ENCODE data around the gene UBE2K.

The UBE2K gene

GRCh38 chr4:39658756-39659155, 39.2 kb upstream of the UBE2K start:
- no peak for ATAC-seq
- TF ChIP-seq SNAI2 (CRISPR knock-in tag; IDR thresholded peaks at IDR 0.05) (no peak), TSHZ2 (CRISPR knock-in tag; IDR thresholded peaks at IDR 0.05) (no peak), BACH2 (CRISPR knock-in tag; IDR thresholded peaks at IDR 0.05; ENCODE audit: borderline replicate concordance) (no peak), ARNTL (CRISPR knock-in tag; IDR thresholded peaks at IDR 0.05; ENCODE audit: borderline replicate concordance, low read depth) (no peak), POU6F1 (CRISPR knock-in tag; IDR thresholded peaks at IDR 0.05; ENCODE audit: borderline replicate concordance, low read depth) (no peak), TOX (CRISPR knock-in tag; IDR thresholded peaks at IDR 0.05; ENCODE audit: borderline replicate concordance) (no peak), CSDC2 (CRISPR knock-in tag; IDR thresholded peaks at IDR 0.05) (no peak), OSR1 (CRISPR knock-in tag; IDR thresholded peaks at IDR 0.05) (no peak), TCF4 (CRISPR knock-in tag; IDR thresholded peaks at IDR 0.05; ENCODE audit: borderline replicate concordance) (no peak), PPARA (CRISPR knock-in tag; IDR thresholded peaks at IDR 0.05; ENCODE audit: borderline replicate concordance) (no peak), ZFP3 (CRISPR knock-in tag; IDR thresholded peaks at IDR 0.05) (no peak), ZNF565 (CRISPR knock-in tag; conservative IDR thresholded peaks at IDR 0.05; ENCODE audit: low read depth) (no peak), ZC3H10 (CRISPR knock-in tag; IDR thresholded peaks at IDR 0.05) (no peak), CREB5 (CRISPR knock-in tag; IDR thresholded peaks at IDR 0.05; ENCODE audit: low read depth) (no peak)

GRCh38 chr4:39660045-39660444, 37.9 kb upstream of the UBE2K start:
- no peak for ATAC-seq
- TF ChIP-seq ZC3H10 (CRISPR knock-in tag; IDR thresholded peaks at IDR 0.05) (no peak), ARNTL (CRISPR knock-in tag; IDR thresholded peaks at IDR 0.05; ENCODE audit: borderline replicate concordance, low read depth) (no peak), GLIS3 (CRISPR knock-in tag; IDR thresholded peaks at IDR 0.05) (no peak), ZFP3 (CRISPR knock-in tag; IDR thresholded peaks at IDR 0.05) (no peak), ZNF565 (CRISPR knock-in tag; conservative IDR thresholded peaks at IDR 0.05; ENCODE audit: low read depth) (no peak), ZNF70 (CRISPR knock-in tag; IDR thresholded peaks at IDR 0.05) (no peak), CSRNP3 (CRISPR knock-in tag; IDR thresholded peaks at IDR 0.05) (no peak), ZNF8 (CRISPR knock-in tag; IDR thresholded peaks at IDR 0.05) (no peak), CSDC2 (CRISPR knock-in tag; IDR thresholded peaks at IDR 0.05) (no peak), TCF4 (CRISPR knock-in tag; IDR thresholded peaks at IDR 0.05; ENCODE audit: borderline replicate concordance) (no peak), SNAI2 (CRISPR knock-in tag; IDR thresholded peaks at IDR 0.05) (no peak), TOX (CRISPR knock-in tag; IDR thresholded peaks at IDR 0.05; ENCODE audit: borderline replicate concordance) (no peak), BACH2 (CRISPR knock-in tag; IDR thresholded peaks at IDR 0.05; ENCODE audit: borderline replicate concordance) (no peak), PATZ1 (CRISPR knock-in tag; IDR thresholded peaks at IDR 0.05; ENCODE audit: borderline replicate concordance) (no peak), CREB5 (CRISPR knock-in tag; IDR thresholded peaks at IDR 0.05; ENCODE audit: low read depth) (no peak), PPARA (CRISPR knock-in tag; IDR thresholded peaks at IDR 0.05; ENCODE audit: borderline replicate concordance) (no peak), TSHZ2 (CRISPR knock-in tag; IDR thresholded peaks at IDR 0.05) (no peak), ESRRG (CRISPR knock-in tag; IDR thresholded peaks at IDR 0.05) (no peak), ZFP30 (CRISPR knock-in tag; IDR thresholded peaks at IDR 0.05) (no peak)
